HG03060 (cell line): ENCODE data around the gene MAZ.
"Not testable (repeated sequence)": the region's sequence is repeated elsewhere in the genome, so short reads cannot be mapped to it uniquely, and the experiment has no call there.

ENCODE experiments used
- ATAC-seq: cut with Tn5 transposase; IDR thresholded peaks from one replicate; pipeline ENCODE4 v1.9.1; 2021; ENCODE audit warnings: low read depth, moderate number of reproducible peaks; ENCODE audit not compliant: unreplicated experiment

MAZ gene

GRCh38 chr16:29820730-29821642, 14.7 kb downstream of the MAZ start:
- no peak for ATAC-seq

- no peak for ATAC-seq
Observed at GRCh38 chr16:29821643-29822115, 15.3 kb downstream of the MAZ start.

- ATAC-seq: no peak
Observed at GRCh38 chr16:29824589-29825144, 18.3 kb downstream of the MAZ start.

- ATAC-seq: no peak
Observed at GRCh38 chr16:29825145-29826044, 19.1 kb downstream of the MAZ start.

- no peak for ATAC-seq
Observed at GRCh38 chr16:29826342-29826695, 20.0 kb downstream of the MAZ start.

- ATAC-seq: no peak
Observed at GRCh38 chr16:29830774-29831173, 24.4 kb downstream of the MAZ start.

GRCh38 chr16:29831490-29831889, 25.2 kb downstream of the MAZ start:
- ATAC-seq: no peak

- not testable (repeated sequence) for ATAC-seq
Observed at GRCh38 chr16:29833219-29833618, 26.9 kb downstream of the MAZ start.

GRCh38 chr16:29834079-29834478, 27.8 kb downstream of the MAZ start:
- no peak for ATAC-seq

- no peak for ATAC-seq
Observed at GRCh38 chr16:29835926-29836325, 29.6 kb downstream of the MAZ start.

GRCh38 chr16:29836623-29837022, 30.3 kb downstream of the MAZ start:
- no peak for ATAC-seq

GRCh38 chr16:29837841-29838240, 31.5 kb downstream of the MAZ start:
- ATAC-seq: no peak

GRCh38 chr16:29839822-29840221, 33.5 kb downstream of the MAZ start:
- no peak for ATAC-seq

- no peak for ATAC-seq
Observed at GRCh38 chr16:29840240-29840639, 33.9 kb downstream of the MAZ start.

GRCh38 chr16:29841631-29842030, 35.3 kb downstream of the MAZ start:
- ATAC-seq: no peak

GRCh38 chr16:29842732-29843346, 36.5 kb downstream of the MAZ start:
- no peak for ATAC-seq

GRCh38 chr16:29843931-29844330, 37.6 kb downstream of the MAZ start:
- ATAC-seq: no peak

- ATAC-seq: no peak
Observed at GRCh38 chr16:29844575-29845331, 38.4 kb downstream of the MAZ start.

- ATAC-seq: no peak
Observed at GRCh38 chr16:29845656-29846055, 39.3 kb downstream of the MAZ start.
